NCI-H526 (cell line): ENCODE results near the gene WASL.

Source experiments
- DNase-seq, 2 experiments: peaks; one replicate each; lab custom pipeline; 2025; lab: John Stamatoyannopoulos, UW

Gene WASL

GRCh38 chr7:123692471-123692877 is 56.3 kb downstream of the WASL start:
- DNase-seq: no peak

- DNase-seq: no peak
Measured at GRCh38 chr7:123690550-123690949, 58.3 kb downstream of the WASL start.

- no peak for DNase-seq
Measured at GRCh38 chr7:123689250-123689649, 59.6 kb downstream of the WASL start.

GRCh38 chr7:123687727-123688126 is 61.1 kb downstream of the WASL start:
- no peak for DNase-seq

GRCh38 chr7:123687161-123687560 is 61.6 kb downstream of the WASL start:
- no peak for DNase-seq

- peak; percentile 52 to 71 for DNase-seq
Measured at GRCh38 chr7:123682690-123683089, 66.1 kb downstream of the WASL start.

- DNase-seq: no peak
Measured at GRCh38 chr7:123681561-123681960, 67.2 kb downstream of the WASL start.

- DNase-seq: no peak
Measured at GRCh38 chr7:123680580-123680979, 68.2 kb downstream of the WASL start.

GRCh38 chr7:123679614-123680013 is 69.2 kb downstream of the WASL start:
- no peak for DNase-seq

GRCh38 chr7:123677061-123677715 is 71.6 kb downstream of the WASL start:
- DNase-seq: no peak

- no peak for DNase-seq
Measured at GRCh38 chr7:123675181-123675473, 73.7 kb downstream of the WASL start.

GRCh38 chr7:123674399-123675180 is 74.2 kb downstream of the WASL start:
- no peak for DNase-seq

GRCh38 chr7:123673752-123674398 is 74.9 kb downstream of the WASL start:
- DNase-seq: no peak

- DNase-seq: no peak
Measured at GRCh38 chr7:123673137-123673732, 75.6 kb downstream of the WASL start.

- DNase-seq: no peak
Measured at GRCh38 chr7:123669485-123669884, 79.3 kb downstream of the WASL start.

- no peak for DNase-seq
Measured at GRCh38 chr7:123666492-123666891, 82.3 kb downstream of the WASL start.

GRCh38 chr7:123665896-123666295 is 82.9 kb downstream of the WASL start:
- DNase-seq: no peak

GRCh38 chr7:123665157-123665556 is 83.6 kb downstream of the WASL start:
- no peak for DNase-seq

- no peak for DNase-seq
Measured at GRCh38 chr7:123663200-123663599, 85.6 kb downstream of the WASL start.

- no peak for DNase-seq
Measured at GRCh38 chr7:123662755-123663154, 86.0 kb downstream of the WASL start.

GRCh38 chr7:123662293-123662692 is 86.5 kb downstream of the WASL start:
- no peak for DNase-seq

GRCh38 chr7:123661765-123662164 is 87.0 kb downstream of the WASL start:
- no peak for DNase-seq
